Measurements from ENCODE around the gene PDE4D. TPM values are rescaled to one million over a fixed set of nuclear protein-coding genes. Genes with fewer than 3 reads are reported as not detected.

PDE4D gene
- total RNA-seq, 1 experiment from 2014 or later, result 2.1 TPM

DNA sequence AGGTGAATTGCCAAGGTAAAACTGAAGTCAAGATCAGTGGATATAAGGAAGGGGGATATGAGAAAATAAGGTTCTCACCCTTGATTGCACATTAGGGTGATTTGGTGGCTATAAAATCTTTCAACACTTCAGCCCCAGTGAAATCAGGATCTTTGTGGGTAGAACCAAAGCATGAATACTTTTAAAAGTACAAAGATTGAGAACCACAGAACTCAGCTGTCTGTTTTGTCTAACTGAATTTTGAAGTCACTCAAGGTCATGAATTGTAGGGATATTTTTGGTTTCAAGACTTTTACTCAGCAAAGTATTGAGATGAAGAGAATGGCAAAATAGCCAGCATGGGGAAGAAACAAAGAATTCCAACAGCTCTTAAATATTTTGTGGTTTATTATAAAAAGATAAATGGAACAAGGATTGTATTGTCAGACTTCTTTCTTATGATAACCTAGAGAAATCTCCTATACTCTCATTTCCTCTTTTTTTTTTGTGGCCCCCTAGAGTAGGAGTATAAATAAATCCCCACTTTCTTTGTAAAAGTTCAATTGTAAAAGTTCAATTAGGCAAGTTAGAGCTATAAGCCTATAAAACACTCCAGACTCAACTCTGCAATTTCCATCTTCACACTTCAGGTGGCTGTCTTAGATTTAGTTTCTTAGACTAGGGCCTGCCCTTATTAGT is 272.9 kb downstream of the PDE4D start:
- H3K56ac ChIP-seq (ENCODE audit: insufficient read length, low read depth, low read length), result no peak overlapping the region
- no peak overlapping the region for H2BK20ac ChIP-seq (ENCODE audit: low read depth, low read length, poor library complexity, severe bottlenecking)
- H4K5ac ChIP-seq (ENCODE audit: insufficient read length, low read depth, low read length), result no peak overlapping the region
- no peak for DNase-seq
- H3K4me1 ChIP-seq (ENCODE audit: insufficient read depth, low read length), result no peaks in the 10 kb centered on the region; the same call in 1 of the 2 replicates
- Mint-ChIP-seq H3K36me3 (ENCODE audit: insufficient read depth in 1 of 3, low read depth in 3 of 3) (no peaks in the 10 kb centered on the region; a peak in 3 of 7 replicates), H3K27me3 (ENCODE audit: low read depth) (no peaks in the 10 kb centered on the region; the same call in 1 of the 2 replicates), H3K9me3 (peaks cover 0 to 2% of the 10 kb centered on the region in 2 experiments; a peak in 1 of 5 replicates), H3K4me3 (no peak overlapping the region), H3K4me1 (peaks cover 17 to 20% of the 10 kb centered on the region in 2 experiments), H3K27ac (no peak overlapping the region; a peak in 1 of 7 replicates)
- no peak overlapping the region for H4K91ac ChIP-seq (ENCODE audit: insufficient read length, low read depth, low read length)
- no peak overlapping the region for H2BK120ac ChIP-seq (ENCODE audit: low read depth, low read length, poor library complexity, severe bottlenecking)
- H3K79me1 ChIP-seq (ENCODE audit: insufficient read depth, low read depth, low read length, poor library complexity, severe bottlenecking), result no peaks in the 10 kb centered on the region
- H3K79me2 ChIP-seq (ENCODE audit: insufficient read depth, low read length), result no peaks in the 10 kb centered on the region
- H2BK12ac ChIP-seq (ENCODE audit: insufficient read length, low read depth, low read length), result no peak overlapping the region
- no peak overlapping the region for H2BK15ac ChIP-seq (ENCODE audit: low read depth, low read length)
- H3K27me3 ChIP-seq (ENCODE audit: insufficient read depth, low read length), result no peaks in the 10 kb centered on the region
- H3K23me2 ChIP-seq (ENCODE audit: insufficient read length, low read depth, low read length, poor library complexity, severe bottlenecking), result no peaks in the 10 kb centered on the region
- H3K9me3 ChIP-seq (ENCODE audit: control insufficient read depth, low read depth, low read length), result no peaks in the 10 kb centered on the region
- H3T11ph ChIP-seq (ENCODE audit: low read length), result no peak overlapping the region
- no peak overlapping the region for H2BK5ac ChIP-seq (ENCODE audit: insufficient read length, low read length)
- no peak overlapping the region for H3K18ac ChIP-seq (ENCODE audit: insufficient read length, low read depth, low read length)
- no peak overlapping the region for H3K4me2 ChIP-seq (ENCODE audit: insufficient read depth, insufficient read length, low read length)
- H3K27ac ChIP-seq (ENCODE audit: insufficient read length, low read depth, low read length), result no peak overlapping the region
- H4K8ac ChIP-seq (replicated peaks; ENCODE audit: insufficient read length, low read depth, low read length), result no peak overlapping the region
- H3K9ac ChIP-seq (ENCODE audit: extremely low read depth, insufficient read length, low read length), result no peak overlapping the region
- no peak overlapping the region for H3K4ac ChIP-seq (ENCODE audit: low read depth, low read length)
- no peaks in the 10 kb centered on the region for H4K20me1 ChIP-seq (ENCODE audit: control insufficient read depth, insufficient read depth, insufficient read length)
- no peak overlapping the region for H2AK5ac ChIP-seq (ENCODE audit: insufficient read length, low read length)
- TF ChIP-seq, protein P1, sequence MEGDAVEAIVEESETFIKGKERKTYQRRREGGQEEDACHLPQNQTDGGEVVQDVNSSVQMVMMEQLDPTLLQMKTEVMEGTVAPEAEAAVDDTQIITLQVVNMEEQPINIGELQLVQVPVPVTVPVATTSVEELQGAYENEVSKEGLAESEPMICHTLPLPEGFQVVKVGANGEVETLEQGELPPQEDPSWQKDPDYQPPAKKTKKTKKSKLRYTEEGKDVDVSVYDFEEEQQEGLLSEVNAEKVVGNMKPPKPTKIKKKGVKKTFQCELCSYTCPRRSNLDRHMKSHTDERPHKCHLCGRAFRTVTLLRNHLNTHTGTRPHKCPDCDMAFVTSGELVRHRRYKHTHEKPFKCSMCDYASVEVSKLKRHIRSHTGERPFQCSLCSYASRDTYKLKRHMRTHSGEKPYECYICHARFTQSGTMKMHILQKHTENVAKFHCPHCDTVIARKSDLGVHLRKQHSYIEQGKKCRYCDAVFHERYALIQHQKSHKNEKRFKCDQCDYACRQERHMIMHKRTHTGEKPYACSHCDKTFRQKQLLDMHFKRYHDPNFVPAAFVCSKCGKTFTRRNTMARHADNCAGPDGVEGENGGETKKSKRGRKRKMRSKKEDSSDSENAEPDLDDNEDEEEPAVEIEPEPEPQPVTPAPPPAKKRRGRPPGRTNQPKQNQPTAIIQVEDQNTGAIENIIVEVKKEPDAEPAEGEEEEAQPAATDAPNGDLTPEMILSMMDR (conservative IDR thresholded peaks at IDR 0.05), result no peak
- H3K14ac ChIP-seq (ENCODE audit: insufficient read depth, low read length), result no peak overlapping the region
- no peak overlapping the region for H2AFZ ChIP-seq (ENCODE audit: low read length)
- H3K23ac ChIP-seq (ENCODE audit: insufficient read length, low read depth, low read length), result no peak overlapping the region
